Neuron (in vitro differentiated cells): ENCODE data around the gene GOLGA6L1.

Source experiments
- H2AFZ ChIP-seq: one replicate; pipeline ENCODE4 v1.6.1; 2013; ENCODE audit warnings: low read depth, mild to moderate bottlenecking, inconsistent platforms, low read length, moderate library complexity
- H3K27me3 ChIP-seq: one replicate; pipeline ENCODE4 v1.6.1; 2013; ENCODE audit warnings: low read length; ENCODE audit not compliant: insufficient read depth
- H3K36me3 ChIP-seq: one replicate; pipeline ENCODE4 v1.6.1; 2013; ENCODE audit warnings: low read length; ENCODE audit not compliant: insufficient read depth
- H3K4me1 ChIP-seq: one replicate; pipeline ENCODE4 v1.6.1; 2013; ENCODE audit warnings: low read length; ENCODE audit not compliant: insufficient read depth
- H3K4me3 ChIP-seq: 2 replicates; pipeline ENCODE4 v1.5.1; 2013; ENCODE audit warnings: mild to moderate bottlenecking, low read length, moderate library complexity
- H3K9me3 ChIP-seq: one replicate; pipeline ENCODE4 v1.6.1; 2013; ENCODE audit warnings: low read length

The GOLGA6L1 gene

DNA sequence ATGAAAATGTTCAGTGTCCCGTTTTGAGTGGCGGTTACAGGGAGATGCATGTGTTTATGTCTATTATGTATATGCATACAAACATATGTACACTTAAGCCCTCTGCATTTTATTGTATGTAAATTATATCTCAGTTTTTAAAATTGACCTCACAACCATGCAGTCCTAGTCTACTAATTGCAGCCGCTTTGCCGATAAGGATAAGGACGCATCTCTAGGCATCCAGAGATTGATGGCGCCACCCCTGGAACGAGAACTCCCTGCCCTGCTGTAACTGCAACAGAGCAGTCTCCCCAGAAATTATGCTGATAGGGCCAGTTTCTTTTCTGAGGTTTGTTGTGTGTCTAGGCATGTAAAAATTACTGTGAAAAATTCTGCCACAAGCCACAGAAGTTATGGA lies 56.9 kb downstream of the GOLGA6L1 start:
- Histone ChIP-seq H3K9me3 (no peaks in the 10 kb centered on the region), H3K36me3 (no peaks in the 10 kb centered on the region), H2AFZ (no peak overlapping the region), H3K4me3 (no peak overlapping the region), H3K27me3 (peaks cover 3% of the 10 kb centered on the region), H3K4me1 (no peaks in the 10 kb centered on the region)
